ENCODE data around the gene AHI1. TPM values are rescaled to one million over a fixed set of nuclear protein-coding genes. Genes with fewer than 3 reads are reported as not detected.

Gene AHI1
- total and polyA plus RNA-seq, 8 donors: 3.7 to 89.9 (median 49.5) TPM

DNA sequence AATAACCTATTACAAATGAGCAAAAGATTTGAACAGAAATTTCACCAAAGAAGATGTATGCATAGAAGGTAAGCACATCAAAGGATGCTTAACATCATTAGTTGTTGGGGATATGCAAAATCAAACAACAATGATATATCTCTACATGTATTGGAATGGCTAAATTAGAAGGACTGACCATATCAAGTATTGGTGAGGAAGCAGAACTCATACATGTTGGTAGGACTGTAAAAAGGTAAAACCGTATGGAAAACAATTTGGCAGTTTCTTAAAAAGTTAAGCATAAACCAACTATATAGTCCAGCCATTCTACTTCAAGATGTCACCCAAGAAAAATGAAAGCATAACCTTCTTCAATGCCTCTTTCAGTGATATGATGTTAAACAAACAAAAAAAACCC, 202.5 kb downstream of the AHI1 start:
- peaks cover 0 to 35% (median 23%) of the 10 kb centered on the region in 4 donors for H3K36me3 ChIP-seq
- no peaks in the 10 kb centered on the region for H3K4me1 ChIP-seq
- peaks cover 0 to 8% (median 3%) of the 10 kb centered on the region in 4 donors for H3K9me3 ChIP-seq
- TF ChIP-seq POLR2AphosphoS5 (IDR thresholded peaks at IDR 0.05) (no peak), POLR2A (IDR thresholded peaks at IDR 0.05) (no peak), EP300 (IDR thresholded peaks at IDR 0.05) (no peak)
- TF ChIP-seq, protein P1, sequence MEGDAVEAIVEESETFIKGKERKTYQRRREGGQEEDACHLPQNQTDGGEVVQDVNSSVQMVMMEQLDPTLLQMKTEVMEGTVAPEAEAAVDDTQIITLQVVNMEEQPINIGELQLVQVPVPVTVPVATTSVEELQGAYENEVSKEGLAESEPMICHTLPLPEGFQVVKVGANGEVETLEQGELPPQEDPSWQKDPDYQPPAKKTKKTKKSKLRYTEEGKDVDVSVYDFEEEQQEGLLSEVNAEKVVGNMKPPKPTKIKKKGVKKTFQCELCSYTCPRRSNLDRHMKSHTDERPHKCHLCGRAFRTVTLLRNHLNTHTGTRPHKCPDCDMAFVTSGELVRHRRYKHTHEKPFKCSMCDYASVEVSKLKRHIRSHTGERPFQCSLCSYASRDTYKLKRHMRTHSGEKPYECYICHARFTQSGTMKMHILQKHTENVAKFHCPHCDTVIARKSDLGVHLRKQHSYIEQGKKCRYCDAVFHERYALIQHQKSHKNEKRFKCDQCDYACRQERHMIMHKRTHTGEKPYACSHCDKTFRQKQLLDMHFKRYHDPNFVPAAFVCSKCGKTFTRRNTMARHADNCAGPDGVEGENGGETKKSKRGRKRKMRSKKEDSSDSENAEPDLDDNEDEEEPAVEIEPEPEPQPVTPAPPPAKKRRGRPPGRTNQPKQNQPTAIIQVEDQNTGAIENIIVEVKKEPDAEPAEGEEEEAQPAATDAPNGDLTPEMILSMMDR (IDR thresholded peaks at IDR 0.05): no peak
- DNase-seq: no peak
- H3K27me3 ChIP-seq: no peaks in the 10 kb centered on the region
- H3K4me3 ChIP-seq: no peak overlapping the region
- intact Hi-C loops (cut with DNase I; ENCODE audit: low total_unique reads): no loop called here
- H3K27ac ChIP-seq: no peak overlapping the region
- 85 to 98% (median 92%) methylated on average over 1 of the region's 1 CpG for WGBS, 5 donors

DNA sequence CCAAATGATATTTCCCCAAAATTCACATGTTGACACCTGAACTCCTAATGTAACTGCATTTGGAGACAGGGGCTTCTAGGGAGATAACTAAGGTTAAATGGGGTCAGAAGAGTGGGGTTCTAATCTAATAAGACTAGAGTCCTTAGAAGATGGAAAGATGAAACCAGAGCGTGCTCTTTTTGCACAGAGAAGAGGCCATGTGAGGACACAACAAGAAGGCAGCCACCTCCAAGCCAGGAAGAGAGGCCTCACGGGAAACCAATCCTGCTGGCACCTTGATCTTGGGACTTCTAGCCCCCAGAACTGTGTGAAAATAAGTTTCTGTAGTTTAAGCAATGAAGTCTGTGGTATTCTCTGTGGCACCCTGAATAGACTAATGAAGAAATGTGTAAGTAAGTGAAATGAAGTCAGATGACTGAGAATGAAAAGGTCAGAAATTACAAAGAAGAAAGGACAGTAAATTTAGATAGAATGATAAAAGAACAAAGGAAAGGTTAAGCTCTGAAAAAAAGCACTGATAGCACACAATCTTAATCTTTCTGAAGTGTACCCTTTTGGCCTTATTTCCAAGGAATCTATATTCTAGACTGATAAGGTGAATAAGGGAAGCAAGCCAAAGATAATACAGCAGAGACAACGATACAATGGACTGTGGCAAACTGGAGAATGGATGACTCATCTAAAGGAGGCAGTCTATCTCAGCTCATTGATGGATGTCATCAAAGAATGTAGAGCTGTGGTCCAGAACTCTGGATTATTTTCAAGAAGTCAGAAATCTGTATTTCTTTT, 206.1 kb downstream of the AHI1 start:
- peaks cover 0 to 8% (median 3%) of the 10 kb centered on the region in 4 donors for H3K9me3 ChIP-seq
- no peak for DNase-seq
- no peak for TF ChIP-seq POLR2AphosphoS5 (IDR thresholded peaks at IDR 0.05)
- no peak for TF ChIP-seq EP300 (IDR thresholded peaks at IDR 0.05)
- TF ChIP-seq POLR2A (IDR thresholded peaks at IDR 0.05): no peak
- TF ChIP-seq, protein P1 (IDR thresholded peaks at IDR 0.05): no peak
- H3K27me3 ChIP-seq: no peaks in the 10 kb centered on the region
- no peak overlapping the region for H3K27ac ChIP-seq
- intact Hi-C loops (cut with DNase I; ENCODE audit: low total_unique reads): no loop called here
- H3K36me3 ChIP-seq: peaks cover 0 to 45% (median 30%) of the 10 kb centered on the region in 4 donors
- WGBS, 5 donors: 62 to 74% (median 65%) methylated on average over 3 of the region's 3 CpGs
- H3K4me1 ChIP-seq: no peaks in the 10 kb centered on the region
- no peak overlapping the region for H3K4me3 ChIP-seq

DNA sequence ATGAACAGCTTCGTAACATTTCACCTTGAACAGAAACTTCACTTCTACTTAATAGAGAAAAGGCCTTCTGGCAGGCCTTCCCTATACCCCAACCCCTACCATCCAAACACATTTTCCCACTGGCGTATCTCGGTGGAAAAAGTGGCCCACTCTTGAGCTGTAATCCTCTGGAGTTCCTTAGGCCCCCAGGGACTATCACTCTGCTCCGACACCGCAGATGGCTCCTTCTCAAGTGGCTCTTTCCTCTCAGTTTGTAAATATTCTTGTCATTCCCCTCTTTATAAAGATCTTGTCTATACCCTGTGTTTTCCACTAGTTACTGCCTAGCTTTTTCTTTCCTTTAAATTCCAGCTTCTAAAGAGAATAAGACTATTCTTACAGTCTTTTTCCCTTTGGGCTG, 207.7 kb downstream of the AHI1 start:
- H3K4me1 ChIP-seq: no peaks in the 10 kb centered on the region
- H3K4me3 ChIP-seq: no peak overlapping the region
- TF ChIP-seq EP300 (IDR thresholded peaks at IDR 0.05) (no peak), POLR2A (IDR thresholded peaks at IDR 0.05) (no peak), POLR2AphosphoS5 (IDR thresholded peaks at IDR 0.05) (no peak)
- TF ChIP-seq, protein P1 (IDR thresholded peaks at IDR 0.05): no peak
- WGBS, 5 donors: 92 to 96% (median 94%) methylated on average over 5 of the region's 5 CpGs
- DNase-seq: no peak
- no peaks in the 10 kb centered on the region for H3K9me3 ChIP-seq
- no peaks in the 10 kb centered on the region for H3K27me3 ChIP-seq
- no peak overlapping the region for H3K27ac ChIP-seq
- H3K36me3 ChIP-seq: peaks cover 0 to 33% (median 22%) of the 10 kb centered on the region in 4 donors
- intact Hi-C loops (cut with DNase I; ENCODE audit: low total_unique reads): no loop called here

DNA sequence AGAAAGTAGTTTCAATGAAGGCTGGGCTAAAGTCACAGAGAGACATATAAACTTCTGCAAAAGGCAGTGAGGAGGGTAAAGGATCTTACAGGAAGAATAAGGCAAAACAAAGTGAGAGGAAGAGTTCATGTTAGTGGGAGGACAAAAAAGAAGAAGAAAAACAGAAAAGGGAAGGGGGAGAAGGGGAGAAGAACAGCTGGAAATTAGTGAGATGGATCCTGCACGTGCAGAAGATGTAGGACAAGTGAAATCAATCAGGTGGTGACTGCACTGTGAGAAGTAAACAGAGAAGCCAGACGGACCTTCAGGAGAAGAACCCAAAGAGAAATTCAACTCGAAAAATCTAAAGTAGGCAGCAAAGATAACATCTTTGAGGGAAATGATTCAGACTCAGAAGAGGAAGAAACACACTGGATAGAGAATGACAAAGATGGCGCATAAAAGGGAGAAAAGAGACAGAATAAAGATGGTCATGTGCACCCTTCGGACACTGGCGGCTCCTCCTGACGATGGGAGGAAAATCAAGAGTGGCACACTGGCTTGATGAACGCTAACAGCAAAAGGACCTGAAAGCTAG, 210.5 kb downstream of the AHI1 start:
- H3K36me3 ChIP-seq: peaks cover 0 to 36% (median 22%) of the 10 kb centered on the region in 4 donors
- H3K9me3 ChIP-seq: no peaks in the 10 kb centered on the region
- DNase-seq: no peak
- intact Hi-C loops (cut with DNase I; ENCODE audit: low total_unique reads): no loop called here
- H3K27ac ChIP-seq: no peak overlapping the region
- H3K27me3 ChIP-seq: no peaks in the 10 kb centered on the region
- no peak for TF ChIP-seq POLR2AphosphoS5 (IDR thresholded peaks at IDR 0.05)
- TF ChIP-seq EP300 (IDR thresholded peaks at IDR 0.05): no peak
- no peak for TF ChIP-seq POLR2A (IDR thresholded peaks at IDR 0.05)
- TF ChIP-seq, protein P1 (IDR thresholded peaks at IDR 0.05): no peak
- H3K4me3 ChIP-seq: no peak overlapping the region
- no peaks in the 10 kb centered on the region for H3K4me1 ChIP-seq
- 73 to 88% (median 84%) methylated on average over 8 of the region's 8 CpGs for WGBS, 5 donors

Data from stomach (tissue), 9 donors.